ENCODE measurements around the gene KLHL7.
"Not testable (repeated sequence)": the region's sequence is repeated elsewhere in the genome, so short reads cannot be mapped to it uniquely, and the experiment has no call there.

KLHL7 gene

DNA sequence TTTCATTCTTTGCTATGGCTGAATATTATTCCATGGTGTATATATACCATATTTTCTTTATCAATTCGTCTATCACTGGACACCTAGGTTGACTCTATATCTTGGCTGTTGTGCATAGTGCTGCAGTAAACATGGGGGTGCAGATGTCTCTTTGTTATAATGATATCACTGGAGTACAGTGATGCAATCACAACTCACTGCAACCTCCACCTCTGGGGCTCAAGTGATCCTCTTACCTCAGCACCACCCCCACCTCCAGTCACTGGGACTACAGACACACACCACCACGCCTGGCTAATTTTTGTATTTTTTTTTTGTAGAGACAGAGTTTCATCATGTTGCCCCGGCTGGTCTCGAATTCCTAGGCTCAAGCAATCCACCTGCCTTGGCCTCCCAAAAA is 15.6 kb downstream of the KLHL7 start:
- FAIRE-seq: no peak
- TF ChIP-seq POLR2A (IDR thresholded peaks at IDR 0.05; ENCODE audit: low read depth, low read length): no peak
- DNase-seq (ENCODE audit: insufficient read length, low spot score): no peak

DNA sequence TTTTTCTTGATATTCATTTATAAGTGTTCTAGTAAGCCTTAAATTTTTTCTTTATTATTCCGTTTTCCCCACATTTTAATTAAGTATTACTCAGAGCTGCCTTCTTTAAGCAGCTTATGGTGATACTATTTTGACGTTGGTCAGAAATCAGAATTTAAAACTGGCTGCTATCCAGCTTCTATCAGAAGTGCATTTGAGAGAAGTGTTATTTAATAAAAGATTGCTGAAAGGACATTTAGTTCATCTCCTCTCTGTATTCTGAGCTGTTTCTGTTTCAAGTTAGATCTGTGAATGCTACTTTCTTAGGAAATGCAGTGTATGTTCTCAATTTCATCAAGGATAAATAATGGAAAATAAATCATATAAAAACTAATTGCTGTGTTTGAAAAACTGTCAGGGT is 17.4 kb downstream of the KLHL7 start:
- no peak for TF ChIP-seq POLR2A (IDR thresholded peaks at IDR 0.05; ENCODE audit: low read depth, low read length)
- FAIRE-seq (no peak), DNase-seq (ENCODE audit: insufficient read length, low spot score) (no peak)

- TF ChIP-seq POLR2A (IDR thresholded peaks at IDR 0.05; ENCODE audit: low read depth, low read length): no peak
- DNase-seq (ENCODE audit: insufficient read length, low spot score): no peak
- FAIRE-seq: no peak
Measured at GRCh38 chr7:23123465-23123864, 17.9 kb downstream of the KLHL7 start.

DNA sequence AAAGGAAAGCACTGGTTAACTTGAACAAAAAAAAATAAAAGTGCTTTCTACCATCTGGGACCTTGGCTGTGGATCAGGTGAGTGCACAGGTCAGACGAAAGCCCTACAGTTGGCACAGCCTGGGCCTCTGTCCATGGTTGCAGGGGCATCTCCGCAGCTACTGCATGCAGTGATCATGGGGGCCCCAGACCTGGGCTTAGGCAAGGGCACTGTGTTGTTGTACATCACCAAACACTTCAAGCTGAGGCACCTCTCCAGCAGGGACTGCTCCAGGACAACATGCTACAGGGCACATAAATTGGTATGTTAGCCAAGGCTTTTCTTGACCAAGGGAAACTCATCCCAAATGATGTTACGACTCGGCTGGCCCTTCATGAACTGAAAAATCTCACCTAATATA is 23.5 kb downstream of the KLHL7 start:
- FAIRE-seq (no peak), DNase-seq (ENCODE audit: insufficient read length, low spot score) (no peak)
- no peak for TF ChIP-seq POLR2A (IDR thresholded peaks at IDR 0.05; ENCODE audit: low read depth, low read length)

DNA sequence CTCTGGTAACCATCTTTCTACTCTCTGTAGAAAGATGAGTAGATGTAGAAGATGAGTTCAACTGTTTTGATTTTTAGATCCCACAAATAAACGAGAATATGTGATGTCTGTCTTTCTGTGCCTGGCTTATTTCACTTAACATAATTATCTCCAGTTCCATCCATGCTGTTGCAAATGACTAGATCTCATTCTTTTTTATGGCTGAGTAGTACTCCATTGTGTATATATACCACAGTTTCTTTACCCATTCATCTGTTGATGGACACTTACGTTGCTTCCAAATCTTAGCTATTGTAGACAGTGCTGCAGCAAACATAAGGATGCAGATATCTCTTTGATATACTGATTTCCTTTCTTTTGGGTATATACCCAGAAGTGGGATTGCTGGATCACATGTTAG is 26.2 kb downstream of the KLHL7 start:
- FAIRE-seq: peak; percentile 64
- not testable (repeated sequence) for DNase-seq (ENCODE audit: insufficient read length, low spot score)

GRCh38 chr7:23133797-23134196 is 28.2 kb downstream of the KLHL7 start:
- no peak for FAIRE-seq
- TF ChIP-seq POLR2A (IDR thresholded peaks at IDR 0.05; ENCODE audit: low read depth, low read length): no peak
- DNase-seq (ENCODE audit: insufficient read length, low spot score): no peak

- FAIRE-seq (peak; percentile 43), DNase-seq (ENCODE audit: insufficient read length, low spot score) (no peak)
- TF ChIP-seq POLR2A (IDR thresholded peaks at IDR 0.05; ENCODE audit: low read depth, low read length): no peak
Measured at GRCh38 chr7:23135755-23136154, 30.2 kb downstream of the KLHL7 start.

GRCh38 chr7:23136216-23136615 is 30.6 kb downstream of the KLHL7 start:
- peak; percentile 81 for FAIRE-seq
- DNase-seq (ENCODE audit: insufficient read length, low spot score): no peak
- no peak for TF ChIP-seq POLR2A (IDR thresholded peaks at IDR 0.05; ENCODE audit: low read depth, low read length)

DNA sequence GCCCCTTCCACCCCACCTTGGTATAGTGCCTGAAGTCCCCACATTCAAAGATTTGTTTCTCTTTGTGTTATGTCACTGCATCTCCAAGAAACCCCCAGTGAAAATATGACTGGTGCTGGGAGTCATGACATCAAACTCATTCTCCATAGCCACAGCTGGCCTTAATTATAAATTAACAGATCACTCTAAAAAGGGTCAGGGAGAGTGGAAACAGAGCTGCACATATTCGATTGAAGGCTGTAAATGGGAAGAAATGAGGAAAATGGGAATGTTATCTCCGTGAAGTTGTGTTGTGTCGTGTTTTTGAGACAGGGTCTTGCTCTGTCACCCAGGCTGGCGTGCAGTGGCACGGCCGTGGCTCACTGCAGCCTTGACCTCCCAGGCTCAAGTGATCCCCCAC is 52.1 kb downstream of the KLHL7 start:
- TF ChIP-seq POLR2A (IDR thresholded peaks at IDR 0.05; ENCODE audit: low read depth, low read length): no peak
- no peak for FAIRE-seq
- DNase-seq (ENCODE audit: insufficient read length, low spot score): no peak

DNA sequence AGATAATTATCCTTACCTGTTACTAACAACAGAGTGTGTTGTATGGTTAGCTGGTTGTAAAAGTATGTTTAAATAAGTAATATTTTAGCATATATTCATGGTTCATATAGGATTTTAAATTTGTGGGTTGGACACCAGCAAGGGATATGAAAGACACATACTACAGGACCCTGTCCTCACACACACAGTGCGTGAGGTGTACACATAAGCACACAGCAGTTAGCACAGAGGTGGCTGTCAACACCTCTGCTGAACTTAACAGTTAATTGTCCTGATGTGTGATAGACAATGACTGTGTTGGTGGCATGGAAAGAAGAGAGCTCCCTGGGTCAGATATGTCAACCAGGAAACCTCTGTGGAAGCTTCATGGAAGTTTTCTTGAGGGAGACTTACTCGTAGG is 53.0 kb downstream of the KLHL7 start:
- FAIRE-seq (no peak), DNase-seq (ENCODE audit: insufficient read length, low spot score) (no peak)
- no peak for TF ChIP-seq POLR2A (IDR thresholded peaks at IDR 0.05; ENCODE audit: low read depth, low read length)

- FAIRE-seq (no peak), DNase-seq (ENCODE audit: insufficient read length, low spot score) (no peak)
- no peak for TF ChIP-seq POLR2A (IDR thresholded peaks at IDR 0.05; ENCODE audit: low read depth, low read length)
Measured at GRCh38 chr7:23161482-23161881, 55.9 kb downstream of the KLHL7 start.

- no peak for FAIRE-seq
- DNase-seq (ENCODE audit: insufficient read length, low spot score): no peak
- TF ChIP-seq POLR2A (IDR thresholded peaks at IDR 0.05; ENCODE audit: low read depth, low read length): no peak
Measured at GRCh38 chr7:23164846-23165245, 59.3 kb downstream of the KLHL7 start.

- DNase-seq (ENCODE audit: insufficient read length, low spot score) (no peak), FAIRE-seq (no peak)
- no peak for TF ChIP-seq POLR2A (IDR thresholded peaks at IDR 0.05; ENCODE audit: low read depth, low read length)
Measured at GRCh38 chr7:23165316-23165715, 59.7 kb downstream of the KLHL7 start.

GRCh38 chr7:23167691-23168090 is 62.1 kb downstream of the KLHL7 start:
- DNase-seq (ENCODE audit: insufficient read length, low spot score): no peak
- no peak for TF ChIP-seq POLR2A (IDR thresholded peaks at IDR 0.05; ENCODE audit: low read depth, low read length)
- no peak for FAIRE-seq

DNA sequence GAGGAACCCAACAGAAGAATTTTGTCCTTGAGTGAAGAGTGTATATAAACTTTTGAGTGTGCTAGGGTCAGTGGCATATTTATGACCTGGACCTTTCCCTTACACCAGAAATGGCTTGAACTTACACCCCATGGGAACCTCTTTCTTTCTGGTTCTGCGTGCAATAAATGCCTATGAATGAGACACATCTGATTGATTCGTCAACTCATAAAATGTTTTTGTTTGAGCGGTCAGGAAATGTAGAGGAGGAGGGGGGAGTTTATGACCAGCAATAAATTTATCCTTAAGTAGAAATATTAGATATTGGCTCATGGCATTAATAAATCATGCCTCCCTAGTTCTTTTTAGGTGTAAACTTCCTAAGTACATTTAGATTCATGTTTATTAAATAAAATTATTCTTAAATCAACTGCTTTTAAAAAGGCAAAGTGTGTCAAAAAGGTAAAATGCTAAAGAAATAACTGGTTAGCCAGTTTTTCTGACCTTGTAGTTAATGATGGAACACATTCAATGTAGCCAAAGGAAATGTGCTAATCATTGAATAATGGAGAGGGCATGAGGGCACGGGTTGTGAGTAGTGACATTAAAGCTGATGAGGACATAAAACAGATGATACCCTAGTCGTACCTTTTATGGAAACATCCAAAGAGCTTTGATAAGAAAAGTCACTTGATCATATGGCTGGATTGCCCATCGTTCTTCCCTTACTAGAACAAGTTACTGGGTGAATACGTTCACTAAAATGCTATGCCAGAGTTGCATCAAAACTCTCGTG is 62.7 kb downstream of the KLHL7 start:
- FAIRE-seq (peak; percentile 74), DNase-seq (ENCODE audit: insufficient read length, low spot score) (no peak)
- no peak for TF ChIP-seq POLR2A (IDR thresholded peaks at IDR 0.05; ENCODE audit: low read depth, low read length)

DNA sequence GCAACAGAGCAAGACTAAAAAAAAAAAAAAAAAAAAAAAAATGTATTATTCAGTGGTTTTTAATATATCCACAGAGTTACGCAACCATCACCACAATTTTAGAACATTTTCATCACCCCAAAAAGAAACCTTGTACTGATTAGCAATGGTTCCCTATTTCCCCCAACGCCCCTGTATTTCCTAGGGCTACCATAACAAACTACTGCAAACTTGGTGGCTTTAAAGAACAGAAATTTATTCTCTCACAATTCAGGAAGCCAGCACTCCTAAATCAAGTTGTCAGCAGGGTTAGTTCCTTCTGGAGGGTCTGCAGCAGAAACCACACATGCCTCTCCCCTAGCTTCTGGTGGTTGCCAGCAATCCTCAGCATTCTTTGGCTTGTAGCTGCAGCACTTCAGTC is 70.4 kb downstream of the KLHL7 start:
- TF ChIP-seq POLR2A (IDR thresholded peaks at IDR 0.05; ENCODE audit: low read depth, low read length): no peak
- FAIRE-seq (no peak), DNase-seq (ENCODE audit: insufficient read length, low spot score) (no peak)
